HepG2 (cell line): ENCODE data around the gene ANKRD49. TPM values are rescaled to one million over a fixed set of nuclear protein-coding genes. Genes with fewer than 3 reads are reported as not detected.

Source experiments
- ATAC-seq: fragments of 200-7000 bp; cut with Tn5 transposase; 3 replicates; pipeline ENCODE4 v1.9.1; 2020; ENCODE audit warnings: mild to moderate bottlenecking, moderate library complexity
- BruUV-seq: library from RNA; stranded (reverse); fragments of 400-500 nt; replicated peaks from 2 replicates; lab custom pipeline; 2021; lab: Mats Ljungman, UMichigan
- CTCF ChIA-PET: fragments of 300-600 bp; formaldehyde crosslinking; extraction: SDS; loops from one replicate; lab custom pipeline; 2021; ENCODE audit warnings: low total read pairs, inconsistent platforms, low intra/inter-chr PET ratio; lab: Yijun Ruan, JAX
- POLR2A ChIA-PET: fragments of 350-600 bp; sonication (Branson Sonifier 250); formaldehyde crosslinking; loops from one replicate; lab custom pipeline; 2020; ENCODE audit warnings: antibody characterized with exemption, inconsistent platforms; lab: Yijun Ruan, JAX
- DNase-seq: peaks from one replicate; pipeline ENCODE4 v3.0.0-alpha.2; 2015; ENCODE audit warnings: low spot score
- FAIRE-seq: peaks from 3 replicates; lab custom pipeline; 2011; peaks lifted over from hg19 to GRCh38; lab: Jason Lieb, UNC
- H2AFZ ChIP-seq: one replicate; pipeline ENCODE4 v1.6.1; 2011; ENCODE audit warnings: low read length, inconsistent platforms
- H3K27ac ChIP-seq: fragments of 300-600 bp; 3 replicates; pipeline ENCODE4 v1.8.0; 2011; ENCODE audit warnings: mixed run types, mild to moderate bottlenecking, mixed read lengths, low read length, inconsistent platforms; ENCODE audit not compliant: insufficient read depth; ENCODE audit errors: extremely low read length
- H3K27me3 ChIP-seq, 2 experiments: fragments of 200-600 bp in 1 of 2; 2 replicates in 1 of 2; 3 replicates in 1 of 2; pipeline versions ENCODE4 v1.6.0 to v1.8.0; 2011; ENCODE audit warnings: low read length in 2 of 2, mild to moderate bottlenecking in 2 of 2, moderate library complexity in 2 of 2, inconsistent platforms in 1 of 2; ENCODE audit not compliant: insufficient read depth in 2 of 2, control insufficient read depth in 1 of 2
- H3K36me3 ChIP-seq, 2 experiments: fragments of 200-600 bp in 1 of 2; replicated peaks in 1 of 2; 2 replicates in 1 of 2; 3 replicates in 1 of 2; pipeline versions ENCODE4 v1.5.1 to v1.8.0; 2011; ENCODE audit warnings: low read length in 2 of 2, inconsistent platforms in 1 of 2; ENCODE audit not compliant: insufficient read depth in 2 of 2, control insufficient read depth in 1 of 2
- H3K4me1 ChIP-seq: 2 replicates; pipeline ENCODE4 v1.5.1; 2012; ENCODE audit warnings: low read length, inconsistent platforms; ENCODE audit not compliant: insufficient read depth
- H3K4me2 ChIP-seq: 2 replicates; pipeline ENCODE4 v1.6.0; 2011; ENCODE audit warnings: low read depth, low read length, inconsistent platforms
- H3K4me3 ChIP-seq, 3 experiments: fragments of 200-600 bp in 1 of 3; sonication (generic), shearing (Covaris generic) in 1 of 3; replicated peaks in 1 of 3; 2 replicates each; pipeline ENCODE4 v1.5.1; 2011 to 2016; ENCODE audit warnings: low read length in 3 of 3, inconsistent platforms in 2 of 3, low read depth in 2 of 3, mild to moderate bottlenecking in 2 of 3, control low read depth in 1 of 3, mixed read lengths in 1 of 3; ENCODE audit not compliant: insufficient read depth in 1 of 3
- H3K79me2 ChIP-seq: one replicate; pipeline ENCODE4 v1.6.1; 2011; ENCODE audit warnings: low read length, inconsistent platforms; ENCODE audit not compliant: insufficient read depth
- H3K9ac ChIP-seq: 2 replicates; pipeline ENCODE4 v1.6.0; 2011; ENCODE audit warnings: mild to moderate bottlenecking, low read depth, low read length, inconsistent platforms; ENCODE audit not compliant: insufficient read depth
- H3K9me3 ChIP-seq: 2 replicates; pipeline ENCODE4 v1.5.1; 2012; ENCODE audit warnings: mild to moderate bottlenecking, low read length
- H4K20me1 ChIP-seq: 2 replicates; pipeline ENCODE4 v1.6.0; 2011; ENCODE audit warnings: inconsistent platforms, mild to moderate bottlenecking, low read length, moderate library complexity; ENCODE audit not compliant: insufficient read depth
- ELF4 ChIP-seq: sonication (generic); formaldehyde crosslinking; IDR thresholded peaks from 2 replicates; pipeline ENCODE4 v1.5.0; 2020; ENCODE audit warnings: missing genetic modification reagents, mild to moderate bottlenecking, moderate library complexity, borderline replicate concordance
- GMEB1 ChIP-seq: sonication (generic); formaldehyde crosslinking; IDR thresholded peaks from 2 replicates; pipeline ENCODE4 v1.5.1; 2020; ENCODE audit warnings: missing genetic modification reagents, mild to moderate bottlenecking, borderline replicate concordance
- GTF2F1 ChIP-seq: fragments of 150-350 bp; IDR thresholded peaks from 2 replicates; pipeline ENCODE4 v1.6.1; 2014; ENCODE audit warnings: low read length
- HMGA1 ChIP-seq: sonication (generic); formaldehyde crosslinking; conservative IDR thresholded peaks from 2 replicates; pipeline ENCODE4 v1.4.0; 2020; ENCODE audit warnings: missing genetic modification reagents
- NFKB2 ChIP-seq: sonication (generic); formaldehyde crosslinking; IDR thresholded peaks from 2 replicates; pipeline ENCODE4 v1.4.0; 2020; ENCODE audit warnings: missing genetic modification reagents, borderline replicate concordance
- NFRKB ChIP-seq: fragments of 450-650 bp; IDR thresholded peaks from 2 replicates; pipeline ENCODE4 v1.6.1; 2017
- RAD51 ChIP-seq: fragments of 450-650 bp; IDR thresholded peaks from 2 replicates; pipeline ENCODE4 v1.6.1; 2016; ENCODE audit warnings: borderline replicate concordance
- ZGPAT ChIP-seq: IDR thresholded peaks from 2 replicates; pipeline ENCODE4 v1.6.1; 2016; ENCODE audit warnings: mild to moderate bottlenecking
- ZNF296 ChIP-seq: sonication (generic); formaldehyde crosslinking; conservative IDR thresholded peaks from 2 replicates; pipeline ENCODE4 v1.5.0; 2020; ENCODE audit warnings: mild to moderate bottlenecking, missing genetic modification reagents
- ZNF547 ChIP-seq: sonication (generic); formaldehyde crosslinking; IDR thresholded peaks from 2 replicates; pipeline ENCODE4 v1.5.1; 2020; ENCODE audit warnings: mild to moderate bottlenecking, missing genetic modification reagents
- ZNF570 ChIP-seq: sonication (generic); formaldehyde crosslinking; IDR thresholded peaks from 2 replicates; pipeline ENCODE4 v1.4.0; 2020; ENCODE audit warnings: mild to moderate bottlenecking, missing genetic modification reagents, borderline replicate concordance
- ZNF598 ChIP-seq: sonication (generic); formaldehyde crosslinking; IDR thresholded peaks from 2 replicates; pipeline ENCODE4 v1.5.1; 2020; ENCODE audit warnings: mild to moderate bottlenecking, missing genetic modification reagents, borderline replicate concordance
- ZNF766 ChIP-seq: sonication (generic); formaldehyde crosslinking; IDR thresholded peaks from 2 replicates; pipeline ENCODE4 v1.5.0; 2020; ENCODE audit warnings: missing genetic modification reagents, borderline replicate concordance
- ZSCAN12 ChIP-seq: sonication (generic); formaldehyde crosslinking; IDR thresholded peaks from 2 replicates; pipeline ENCODE4 v1.9.0; 2021; ENCODE audit warnings: mild to moderate bottlenecking, missing genetic modification reagents
- WGBS: methylation state at CpG from one replicate; pipeline ENCODE4 v1.1.6; 2017; ENCODE audit warnings: low lambda C conversion rate; 5-methylcytosine and 5-hydroxymethylcytosine counted together
- in situ Hi-C: cut with HindIII; loops from 2 replicates; pipeline ENCODE4 v1.10.0; 2017; ENCODE audit warnings: low pct_unique_long_range_greater_than_20kb; ENCODE audit not compliant: extremely low pct_ligation_motif_present
- intact Hi-C: fragments of 100-400 bp; cut with micrococcal nuclease; formaldehyde crosslinking; loops from one replicate; pipeline ENCODE4 v1.10.0; 2022; ENCODE audit not compliant: unreplicated experiment
- polyA plus RNA-seq, 8 experiments: library from polyadenylated mRNA; depleted of rRNA in 3 of 8; stranded (reverse) in 7 of 8; unstranded in 1 of 8; fragments of >200 nt; fragmentation: Illumina TruSeq in 4 of 8; extraction: Trizol in 4 of 8; gene quantifications; 2 replicates each; pipeline versions ENCODE4 v1.2.1 to v1.2.3, GENCODE V29; 2011 to 2016; ENCODE audit warnings: low read depth in 4 of 8, missing spikeins in 1 of 8, mixed read lengths in 1 of 8; ENCODE audit not compliant: insufficient read depth in 1 of 8
- total RNA-seq, 5 experiments: library from RNA; depleted of rRNA; stranded (reverse); fragments of >200 nt; fragmentation: Illumina TruSeq; extraction: Trizol; gene quantifications; 2 replicates each; pipeline ENCODE4 v1.2.3, GENCODE V29; 2016; ENCODE audit warnings: low read depth in 1 of 5

ANKRD49 gene
- total and polyA plus RNA-seq, 2 of the 13 experiments (the other 11 are each of a cell fraction or from before 2014, with no cell fraction given): 14.2 to 14.3 TPM

- H4K20me1 ChIP-seq: no peaks in the 10 kb centered on the region
- no peaks in the 10 kb centered on the region for H3K79me2 ChIP-seq
- H3K27ac ChIP-seq: no peak overlapping the region
- no peaks in the 10 kb centered on the region for H3K4me1 ChIP-seq
- BruUV-seq: no TSS peak
- H3K4me3 ChIP-seq: no peak overlapping the region
- intact Hi-C loops: no loop called here
- FAIRE-seq: no peak
- no peak for TF ChIP-seq GMEB1 (CRISPR knock-in tag)
- TF ChIP-seq, all 625 proteins: peak for 0
- ATAC-seq: no peak
- H3K4me2 ChIP-seq: no peak overlapping the region
- no peaks in the 10 kb centered on the region for H3K9me3 ChIP-seq
- 0 out of 5 replicates have a peak, but pooled peaks cover 0 to 2% of the 10 kb centered on the region in 2 experiments for H3K27me3 ChIP-seq
- ChIA-PET CTCF (no interaction called here), POLR2A (no interaction called here)
- no peak overlapping the region for H3K9ac ChIP-seq
- H3K36me3 ChIP-seq: no peaks in the 10 kb centered on the region
- 74% methylated on average over 1 of the region's 1 CpG for WGBS
- no peak overlapping the region for H2AFZ ChIP-seq
- no peak for DNase-seq
- in situ Hi-C loops: no loop called here
Observed at GRCh38 chr11:94533206-94533605, 39.4 kb downstream of the ANKRD49 start.

- Histone ChIP-seq H3K9me3 (no peaks in the 10 kb centered on the region), H3K27ac (no peak overlapping the region)
- intact Hi-C loops: no loop called here
- TF ChIP-seq ZNF570 (CRISPR knock-in tag): no peak
- TF ChIP-seq ZNF598 (CRISPR knock-in tag): no peak
- TF ChIP-seq ZSCAN12 (CRISPR knock-in tag): no peak
- TF ChIP-seq NFKB2 (CRISPR knock-in tag): no peak
- TF ChIP-seq ZNF766: no peak
- no peak for TF ChIP-seq NFRKB
- no peak for TF ChIP-seq GTF2F1
- no peak for TF ChIP-seq HMGA1 (CRISPR knock-in tag)
- no peak for TF ChIP-seq ELF4 (CRISPR knock-in tag)
- no peak for TF ChIP-seq ZNF547 (CRISPR knock-in tag)
- TF ChIP-seq ZGPAT (CRISPR knock-in tag): no peak
- TF ChIP-seq RAD51: no peak
- TF ChIP-seq ZNF296: no peak
Observed at GRCh38 chr11:94533696-94534630, 40.2 kb downstream of the ANKRD49 start.

More at GRCh38 chr11:94533696-94534630, 40.2 kb downstream of the ANKRD49 start:
- FAIRE-seq (no peak), ATAC-seq (no peak), DNase-seq (no peak)
- ChIA-PET CTCF (no interaction called here), POLR2A (no interaction called here)
- no peaks in the 10 kb centered on the region for H3K36me3 ChIP-seq
- H2AFZ ChIP-seq: no peak overlapping the region
- H3K9ac ChIP-seq: no peak overlapping the region
- 0 out of 5 replicates have a peak, but pooled peaks cover 0 to 2% of the 10 kb centered on the region in 2 experiments for H3K27me3 ChIP-seq
- no peaks in the 10 kb centered on the region for H3K79me2 ChIP-seq
- no peak overlapping the region for H3K4me3 ChIP-seq
- in situ Hi-C loops: no loop called here
- no peaks in the 10 kb centered on the region for H3K4me1 ChIP-seq
- 31% methylated on average over 6 of the region's 6 CpGs for WGBS
- no peak overlapping the region for H3K4me2 ChIP-seq
- BruUV-seq: no TSS peak
- no peaks in the 10 kb centered on the region for H4K20me1 ChIP-seq
